ENCODE measurements around the gene EHMT2.
A peak's percentile ranks its signal among the peaks of the same experiment; 100 is the strongest.
"Not testable (repeated sequence)": the region's sequence is repeated elsewhere in the genome, so short reads cannot be mapped to it uniquely, and the experiment has no call there.

EHMT2 gene

DNA sequence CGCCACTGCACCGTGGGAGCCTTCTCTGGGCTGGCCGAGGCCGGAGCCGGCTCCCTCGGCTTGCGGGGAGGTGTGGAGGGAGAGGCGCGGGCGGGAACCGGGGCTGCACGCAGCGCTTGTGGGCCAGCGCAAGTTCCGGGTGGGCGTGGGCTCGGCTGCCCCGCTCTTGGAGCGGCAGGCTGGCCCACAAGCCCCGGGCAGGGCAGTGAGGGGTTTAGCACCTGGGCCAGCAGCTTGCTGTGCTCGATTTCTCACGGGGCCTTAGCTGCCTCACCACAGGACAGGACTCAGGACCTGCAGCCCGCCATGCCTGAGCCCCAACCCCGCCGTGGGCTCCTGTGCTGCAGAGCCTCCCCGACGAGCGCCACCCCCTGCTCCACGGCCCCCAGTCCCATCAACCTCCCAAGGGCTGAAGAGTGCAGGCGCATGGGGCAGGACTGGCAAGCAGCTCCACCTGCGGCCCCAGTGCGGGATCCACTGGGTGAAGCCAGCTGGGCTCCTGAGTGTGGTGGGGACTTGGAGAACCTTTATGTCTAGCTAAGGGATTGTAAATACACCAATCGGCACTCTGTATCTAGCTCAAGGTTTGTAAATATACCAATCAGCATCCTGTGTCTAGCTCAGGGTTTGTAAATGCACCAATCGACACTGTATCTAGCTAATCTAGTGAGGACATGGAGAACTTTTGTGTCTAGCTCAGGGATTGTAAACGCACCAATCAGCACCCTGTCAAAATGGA, 45.3 kb downstream of the EHMT2 start:
- DNase-seq (ENCODE audit: low read depth, low spot score); H3K4me3 ChIP-seq (ENCODE audit: low read length): not testable (repeated sequence)

DNA sequence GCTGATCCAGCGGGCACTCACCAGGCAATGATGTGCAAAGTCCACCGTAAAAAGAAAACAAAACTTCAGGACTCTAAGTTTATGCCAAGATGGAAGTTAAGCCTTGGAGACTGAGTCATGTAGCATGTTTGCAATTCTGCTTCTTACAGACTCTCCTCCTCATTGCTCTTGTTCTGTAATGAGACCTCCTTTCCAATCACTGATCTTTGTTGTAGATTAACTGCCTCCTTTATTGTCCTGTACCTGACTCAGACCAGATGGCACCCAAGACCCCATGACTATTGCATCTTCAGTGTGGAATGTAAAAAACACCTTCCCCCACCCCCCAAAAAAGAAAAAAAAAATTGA, 46.0 kb downstream of the EHMT2 start:
- no peak overlapping the region for H3K4me3 ChIP-seq (ENCODE audit: low read length)
- DNase-seq (ENCODE audit: low read depth, low spot score): no peak

- H3K4me3 ChIP-seq (ENCODE audit: low read length): no peak overlapping the region
- no peak for DNase-seq (ENCODE audit: low read depth, low spot score)
These were observed 46.6 kb downstream of the EHMT2 start for GRCh38 chr6:31850765-31851484.

DNA sequence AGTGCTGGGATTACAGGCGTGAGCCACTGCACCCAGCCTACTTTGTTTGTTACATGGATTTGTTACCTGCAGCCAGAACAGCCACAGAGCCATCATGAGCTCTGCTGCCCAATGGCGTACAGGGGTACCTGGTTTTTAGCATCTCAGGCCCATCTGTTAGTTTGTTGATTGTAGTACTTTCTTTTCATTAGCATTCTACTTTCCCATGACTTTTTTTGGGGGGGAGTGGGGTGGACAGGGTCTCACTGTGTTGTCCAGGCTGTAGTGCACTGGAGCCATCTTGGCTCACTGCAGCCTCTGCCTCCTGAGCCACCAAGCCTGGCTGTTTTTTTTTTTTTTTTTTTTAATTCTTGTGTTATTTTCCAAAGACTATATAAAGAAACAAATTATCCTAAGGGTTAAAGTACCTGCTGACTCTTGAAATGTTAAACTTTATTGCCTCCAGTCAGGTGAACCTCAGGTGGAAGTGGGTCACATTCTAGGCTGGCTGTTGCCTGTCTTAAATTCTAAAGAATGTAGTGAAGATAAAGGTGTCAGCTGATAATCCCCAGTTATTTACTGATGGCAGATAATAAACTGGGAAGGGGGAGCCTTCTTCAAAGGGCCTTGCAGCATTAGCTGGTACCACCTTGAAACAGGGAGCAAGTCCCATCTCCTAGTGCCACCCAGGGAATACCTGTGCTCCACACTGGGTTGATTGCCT, 50.1 kb downstream of the EHMT2 start:
- H3K4me3 ChIP-seq (ENCODE audit: low read length): no peak overlapping the region
- no peak for DNase-seq (ENCODE audit: low read depth, low spot score)

- no peak for DNase-seq (ENCODE audit: low read depth, low spot score)
These were observed 53.0 kb downstream of the EHMT2 start for GRCh38 chr6:31844507-31844906.

GRCh38 chr6:31842053-31842452, 55.4 kb downstream of the EHMT2 start:
- DNase-seq (ENCODE audit: low read depth, low spot score): no peak

More at GRCh38 chr6:31844507-31844906, 53.0 kb downstream of the EHMT2 start:
- no peak overlapping the region for H3K4me3 ChIP-seq (ENCODE audit: low read length)

DNA sequence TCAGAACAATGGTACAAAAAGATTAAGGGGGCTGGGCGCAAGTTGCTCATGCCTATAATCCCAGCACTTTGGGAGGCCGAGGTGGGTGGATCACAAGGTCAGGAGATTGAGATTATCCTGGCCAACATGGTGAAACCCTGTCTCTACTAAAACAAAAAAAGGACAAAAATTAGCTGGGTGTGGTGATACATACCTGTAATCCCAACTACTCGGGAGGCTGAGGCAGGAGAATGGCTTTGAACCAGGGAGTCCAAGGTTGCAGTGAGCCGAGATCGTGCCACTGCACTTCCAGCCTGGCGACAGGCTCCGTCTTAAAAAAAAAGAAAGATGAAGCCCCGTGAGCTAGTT, 57.7 kb downstream of the EHMT2 start:
- H3K4me3 ChIP-seq (ENCODE audit: low read length); DNase-seq (ENCODE audit: low read depth, low spot score): not testable (repeated sequence)

More at GRCh38 chr6:31842053-31842452, 55.4 kb downstream of the EHMT2 start:
- no peak overlapping the region for H3K4me3 ChIP-seq (ENCODE audit: low read length)

DNA sequence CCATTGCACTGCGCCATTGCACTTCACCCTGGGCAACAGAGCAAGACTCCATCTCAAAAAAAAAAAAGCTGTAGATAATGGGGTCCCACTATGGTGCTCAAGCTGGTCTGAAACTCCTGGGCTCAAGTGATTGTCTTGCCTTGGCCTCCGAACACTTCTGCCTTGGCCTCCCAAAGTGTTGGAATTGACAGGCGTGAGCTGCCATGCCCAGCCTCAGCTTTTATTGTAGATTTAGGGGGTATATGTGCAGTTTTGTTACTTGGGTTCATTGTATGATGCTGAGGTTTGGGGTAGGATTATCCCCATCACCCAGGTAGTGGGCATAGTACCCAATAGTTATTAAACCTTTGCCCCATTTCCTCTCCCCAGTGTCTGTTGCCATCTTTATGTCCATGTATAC, 58.5 kb downstream of the EHMT2 start:
- DNase-seq (ENCODE audit: low read depth, low spot score): no peak
- no peak overlapping the region for H3K4me3 ChIP-seq (ENCODE audit: low read length)

- H3K4me3 ChIP-seq (ENCODE audit: low read length): not testable (repeated sequence)
These were observed 59.4 kb downstream of the EHMT2 start for GRCh38 chr6:31838114-31838553.

GRCh38 chr6:31837369-31838113, 60.0 kb downstream of the EHMT2 start:
- H3K4me3 ChIP-seq (ENCODE audit: low read length): peak overlapping the region; percentile 99
- DNase-seq (ENCODE audit: low read depth, low spot score): no peak

More at GRCh38 chr6:31838114-31838553, 59.4 kb downstream of the EHMT2 start:
- not testable (repeated sequence) for DNase-seq (ENCODE audit: low read depth, low spot score)

DNA sequence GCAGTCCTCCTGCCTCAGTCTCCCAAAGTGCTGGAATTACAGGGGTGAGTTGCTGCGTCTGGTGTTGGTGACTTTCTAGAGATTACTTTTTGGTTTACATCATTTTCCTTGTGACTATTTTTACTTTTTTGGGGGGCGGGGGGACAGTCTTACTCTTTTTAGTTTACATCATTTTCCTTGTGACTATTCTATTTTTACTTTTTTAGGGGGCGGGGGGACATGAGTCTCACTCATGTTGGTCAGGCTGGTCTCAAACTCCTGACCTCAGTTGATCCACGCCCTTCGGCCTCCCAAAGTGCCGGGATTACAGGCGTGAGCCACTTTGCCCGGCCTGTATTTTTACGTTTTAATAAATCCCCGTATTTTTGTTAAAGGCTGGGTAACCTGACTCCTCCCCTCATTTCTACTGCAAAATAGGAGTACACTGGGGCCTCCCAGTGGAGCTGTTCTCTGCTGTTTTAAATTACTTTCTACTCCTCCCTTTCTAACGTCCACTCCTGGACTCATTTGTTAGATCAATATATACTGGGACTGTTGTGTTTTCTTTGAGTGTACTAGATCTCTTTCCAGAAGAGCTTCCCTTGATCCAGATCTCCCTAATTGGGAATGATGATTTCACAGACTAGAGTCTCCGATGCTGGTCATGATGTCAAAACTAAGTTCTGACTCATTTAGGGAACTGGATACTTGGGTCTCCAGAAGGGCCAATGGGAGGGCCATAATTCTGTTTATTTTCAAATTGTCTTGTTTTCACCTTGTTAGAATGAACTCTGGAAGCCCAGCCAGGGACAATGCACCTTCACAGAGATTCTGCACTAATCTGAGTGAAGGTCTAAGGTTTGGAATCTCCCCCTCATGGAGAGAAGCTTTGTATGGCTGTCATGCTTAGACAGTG, 60.8 kb downstream of the EHMT2 start:
- DNase-seq (ENCODE audit: low read depth, low spot score): no peak
- peak overlapping the region; percentile 99 for H3K4me3 ChIP-seq (ENCODE audit: low read length)

DNA sequence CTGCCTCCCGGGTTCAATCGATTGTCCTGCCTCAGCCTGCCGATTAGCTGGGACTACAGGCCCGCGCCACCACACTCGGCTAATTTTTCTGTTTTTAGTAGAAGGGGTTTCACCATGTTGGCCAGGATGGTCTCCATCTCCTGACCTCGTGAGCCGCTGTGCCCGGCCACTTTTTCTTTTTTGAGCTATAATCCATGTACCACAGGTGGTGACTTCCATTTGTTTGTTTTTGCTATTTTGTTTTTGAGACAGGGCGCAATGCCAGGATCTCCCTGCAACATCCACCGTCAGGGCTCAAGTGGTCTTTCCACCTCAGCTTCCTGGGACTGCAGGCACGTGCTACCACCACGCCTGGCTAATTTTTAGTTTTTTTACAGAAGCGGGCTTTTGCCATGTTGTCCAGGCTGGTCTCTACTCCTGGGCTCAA, 61.4 kb downstream of the EHMT2 start:
- H3K4me3 ChIP-seq (ENCODE audit: low read length): peak overlapping the region; percentile 99
- DNase-seq (ENCODE audit: low read depth, low spot score): no peak

- peak; percentile 81 for DNase-seq (ENCODE audit: low read depth, low spot score)
These were observed 62.9 kb downstream of the EHMT2 start for GRCh38 chr6:31834367-31835250.

DNA sequence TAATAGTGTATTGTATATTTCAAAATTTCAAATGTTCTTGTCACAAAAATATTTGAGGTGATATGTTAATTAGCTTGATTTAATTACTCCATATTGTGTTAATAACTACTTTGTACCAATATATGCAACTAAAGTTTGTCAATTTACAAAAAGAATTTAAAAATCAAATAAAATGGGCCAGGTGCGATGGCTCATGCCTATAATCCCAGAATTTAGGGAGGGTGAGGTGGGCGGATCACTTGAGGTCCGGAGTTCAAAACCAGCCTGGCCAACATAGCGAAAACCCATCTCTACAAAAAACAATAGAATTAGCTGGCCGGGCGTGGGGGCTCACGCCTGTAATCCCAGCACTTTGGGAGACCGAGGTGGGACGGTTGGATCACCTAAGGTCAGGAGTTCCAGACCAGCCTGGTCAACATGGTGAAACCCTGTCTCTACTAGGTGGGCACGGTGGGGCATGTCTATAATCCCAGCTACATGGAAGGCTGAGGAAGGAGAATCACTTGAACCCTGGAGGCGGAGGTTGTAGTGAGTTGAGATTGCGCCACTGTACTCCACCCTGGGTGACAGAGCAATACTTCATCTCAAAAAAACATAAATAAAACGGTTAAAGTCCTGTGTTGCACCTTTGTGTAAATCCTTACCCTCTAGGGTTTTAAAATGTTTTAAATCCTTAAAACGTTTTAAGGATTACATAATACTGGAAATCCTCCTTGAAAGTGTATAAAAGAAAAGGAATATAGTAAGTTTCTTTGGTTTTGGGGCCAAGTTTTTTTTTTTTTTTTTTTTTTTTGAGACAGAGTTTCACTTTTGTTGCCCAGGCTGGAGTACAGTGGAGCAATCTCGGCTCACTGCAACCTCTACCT, 65.9 kb downstream of the EHMT2 start:
- DNase-seq (ENCODE audit: low read depth, low spot score): no peak
- H3K4me3 ChIP-seq (ENCODE audit: low read length): no peak overlapping the region

More at GRCh38 chr6:31834367-31835250, 62.9 kb downstream of the EHMT2 start:
- peak overlapping the region; percentile 99 for H3K4me3 ChIP-seq (ENCODE audit: low read length)

DNA sequence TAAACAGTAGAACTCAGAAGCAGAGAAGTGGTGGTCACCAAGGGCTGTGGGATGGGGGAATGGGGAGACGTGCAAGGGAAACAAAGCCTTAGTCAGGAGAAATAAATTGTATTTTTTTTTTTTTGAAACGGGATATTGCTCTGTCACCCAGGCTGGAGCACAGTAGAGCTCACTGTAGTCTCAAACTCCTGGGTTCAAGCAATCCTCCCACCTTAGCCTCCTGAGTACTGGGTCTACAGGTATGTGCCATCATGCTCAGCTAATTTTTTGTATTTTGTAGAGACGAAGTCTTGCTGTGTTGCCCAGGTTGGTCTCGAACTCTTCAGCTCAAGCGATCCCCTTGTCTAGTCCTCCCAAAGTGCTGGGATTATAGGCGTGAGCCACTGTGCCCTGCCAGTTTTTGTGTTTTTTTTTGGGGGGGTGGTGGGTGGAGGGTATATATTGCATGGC, 66.6 kb downstream of the EHMT2 start:
- DNase-seq (ENCODE audit: low read depth, low spot score): no peak
- peak overlapping the region; percentile 51 for H3K4me3 ChIP-seq (ENCODE audit: low read length)

Measured in Jurkat, Clone E6-1 (cell line).